Stimulated activated CD8-positive, alpha-beta memory T cell treated with anti-CD3 and anti-CD28 coated beads, Interleukin-7, amount 100 ng/mL, for 1 hour (primary cell): ENCODE results near the gene FOXO1.

Experiments
- DNase-seq, 2 donors: peaks; one replicate each; pipeline ENCODE4 v3.0.0-alpha.2; 2020; ENCODE audit warnings: low read depth in 2 of 2

Gene FOXO1

GRCh38 chr13:40639221-40639681 lies 27.2 kb downstream of the FOXO1 start:
- DNase-seq: no peak

GRCh38 chr13:40637643-40638042 lies 28.8 kb downstream of the FOXO1 start:
- DNase-seq: no peak

DNA sequence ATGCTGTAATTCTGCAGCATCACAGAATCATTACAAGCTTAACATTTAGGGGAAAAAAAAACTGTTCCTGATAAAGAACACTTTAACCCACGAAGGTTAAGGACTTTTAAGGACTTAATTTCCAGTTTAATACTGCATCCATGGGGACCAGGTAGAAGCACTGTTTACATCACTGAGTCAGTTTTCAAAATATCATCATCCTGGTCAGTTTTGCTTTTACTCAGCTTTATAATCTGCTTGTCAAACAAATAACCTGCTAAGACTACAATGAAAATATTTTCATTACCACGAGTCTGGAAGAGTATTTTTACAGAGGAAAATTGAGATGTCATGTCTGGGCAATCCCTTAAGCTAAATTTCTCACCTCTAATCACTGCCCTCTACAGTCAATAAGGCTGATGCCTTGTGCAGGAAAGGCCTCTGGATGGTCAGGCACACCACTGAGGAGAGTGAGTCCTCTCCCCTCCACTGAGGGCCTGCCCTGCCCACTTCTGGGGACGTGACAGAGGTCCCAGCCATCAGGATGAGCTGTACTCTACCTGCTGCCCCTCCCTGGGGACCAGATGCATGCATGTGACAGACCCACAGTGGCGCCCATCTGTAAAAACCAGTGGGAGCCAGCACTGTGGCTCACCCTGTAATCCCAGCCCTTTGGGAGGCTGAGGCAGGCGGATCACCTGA lies 31.0 kb downstream of the FOXO1 start:
- DNase-seq: no peak

- no peak for DNase-seq
These were observed 33.5 kb downstream of the FOXO1 start for GRCh38 chr13:40632915-40633314.

- DNase-seq: no peak
These were observed 34.8 kb downstream of the FOXO1 start for GRCh38 chr13:40631605-40632004.

DNA sequence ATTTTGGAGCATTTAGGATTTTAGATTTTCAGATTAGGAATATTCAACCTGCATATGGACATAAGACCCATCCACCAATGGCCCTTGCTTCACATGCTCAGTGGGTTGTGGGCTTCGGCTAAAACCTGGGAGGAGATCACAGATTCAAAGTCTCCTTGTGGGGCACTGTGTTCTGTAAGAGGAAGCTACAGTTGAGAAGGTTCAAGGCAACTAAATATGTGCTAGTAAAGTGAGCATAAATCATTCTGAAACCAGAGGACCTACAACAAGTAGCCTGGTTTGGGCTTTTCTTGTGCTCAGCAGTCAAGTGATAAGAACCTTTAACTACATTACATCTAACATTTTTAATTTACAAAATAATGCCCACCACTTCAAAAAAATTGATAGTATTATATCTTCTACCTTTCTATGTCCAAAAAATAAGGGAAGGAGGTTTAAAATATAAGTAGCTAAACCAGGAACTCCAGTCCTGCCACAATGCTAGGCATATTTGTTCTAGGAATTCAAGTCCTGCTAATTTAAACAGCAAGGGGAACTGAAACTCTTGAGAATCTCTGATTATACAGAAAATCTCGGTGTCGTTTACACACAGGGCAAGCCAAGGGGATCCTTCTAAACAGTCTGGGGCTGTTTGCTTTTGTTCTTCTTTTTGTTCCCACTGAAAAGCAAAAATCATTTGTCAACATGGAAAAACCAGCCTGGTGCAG lies 36.6 kb downstream of the FOXO1 start:
- DNase-seq: no peak

GRCh38 chr13:40626977-40627376 lies 39.5 kb downstream of the FOXO1 start:
- DNase-seq: no peak

DNA sequence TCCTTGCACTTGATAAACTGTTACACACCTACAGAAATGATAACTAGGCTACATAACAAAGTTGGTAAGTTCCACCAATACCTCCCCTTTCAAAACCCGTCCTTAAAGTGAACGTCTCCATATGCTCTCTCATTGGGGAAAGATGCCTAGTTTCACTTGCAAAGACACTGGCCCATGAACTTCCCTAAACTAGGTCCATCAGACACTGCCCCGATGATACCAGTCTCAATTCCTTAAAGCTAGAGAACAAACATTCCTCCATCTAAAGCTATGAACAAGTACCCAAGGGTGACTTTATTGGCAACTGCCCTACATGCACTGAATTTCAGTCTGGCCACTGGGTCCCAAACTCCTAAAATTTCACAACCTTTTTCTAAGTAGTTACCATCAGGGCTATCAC lies 39.9 kb downstream of the FOXO1 start:
- DNase-seq: no peak

DNA sequence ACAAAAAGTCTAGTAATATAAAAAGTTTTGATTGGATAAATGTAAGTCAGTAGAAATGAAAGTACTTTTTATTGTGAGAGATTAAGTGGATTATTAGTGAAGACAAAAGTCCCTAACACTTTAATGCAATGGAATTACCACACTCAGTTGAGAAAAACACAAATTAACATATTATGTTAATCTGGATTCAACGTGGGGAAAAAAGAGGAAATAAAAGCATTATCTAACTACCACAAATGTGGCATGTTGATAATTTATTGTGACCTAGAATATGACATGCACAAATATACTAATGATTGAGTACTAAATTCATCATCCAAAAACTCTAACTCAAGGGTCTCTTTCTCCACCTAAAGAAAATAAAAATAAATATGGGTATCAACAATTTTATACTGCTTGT lies 41.5 kb downstream of the FOXO1 start:
- DNase-seq: no peak

- no peak for DNase-seq
These were observed 42.1 kb downstream of the FOXO1 start for GRCh38 chr13:40624383-40624782.

DNA sequence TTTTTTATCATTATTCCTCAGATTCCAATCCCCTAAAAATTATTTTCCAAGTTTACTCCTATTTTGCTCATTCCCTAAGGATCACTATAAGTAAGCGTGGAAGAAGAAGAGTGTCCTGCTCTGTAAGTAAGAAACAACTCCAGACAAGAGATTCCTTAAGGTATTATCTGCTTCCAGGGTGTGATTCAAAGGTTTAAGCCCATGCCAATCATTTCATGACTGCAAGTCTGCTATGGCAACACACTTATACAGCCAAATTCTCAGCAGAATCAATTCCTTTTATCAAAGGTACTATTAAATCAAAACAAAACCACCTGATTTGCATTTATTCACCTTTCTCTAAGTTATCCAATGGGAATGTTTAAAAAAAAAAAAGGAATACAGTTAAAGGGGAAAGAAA lies 43.7 kb downstream of the FOXO1 start:
- no peak for DNase-seq

- no peak for DNase-seq
These were observed 44.2 kb downstream of the FOXO1 start for GRCh38 chr13:40622246-40622645.

- DNase-seq: no peak
These were observed 47.0 kb downstream of the FOXO1 start for GRCh38 chr13:40619479-40619814.

GRCh38 chr13:40618581-40619478 lies 47.6 kb downstream of the FOXO1 start:
- no peak for DNase-seq

GRCh38 chr13:40617801-40618356 lies 48.6 kb downstream of the FOXO1 start:
- DNase-seq: no peak

- no peak for DNase-seq
These were observed 50.8 kb downstream of the FOXO1 start for GRCh38 chr13:40615619-40616018.

DNA sequence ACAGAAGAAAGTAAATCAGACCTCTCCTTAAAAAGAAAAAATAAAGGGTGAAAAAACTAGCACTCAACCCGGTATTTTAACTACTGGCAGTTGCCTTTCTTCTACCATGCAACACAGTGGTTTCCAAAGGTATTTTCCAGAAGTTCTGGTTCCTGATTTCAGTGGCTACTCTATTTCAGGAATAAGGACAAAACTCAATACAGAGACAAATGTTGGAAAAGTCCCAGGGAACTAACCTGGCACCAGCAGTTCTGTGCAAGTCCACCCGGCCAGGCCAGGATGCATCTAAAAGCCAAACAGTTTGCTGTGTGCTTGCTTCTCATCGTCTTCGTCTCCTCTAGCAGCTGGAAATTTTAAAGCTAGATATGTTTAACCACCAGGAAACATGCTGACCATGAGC lies 52.5 kb downstream of the FOXO1 start:
- no peak for DNase-seq

- DNase-seq: peak; percentile 17 to 20
These were observed 53.1 kb downstream of the FOXO1 start for GRCh38 chr13:40613192-40613818.

DNA sequence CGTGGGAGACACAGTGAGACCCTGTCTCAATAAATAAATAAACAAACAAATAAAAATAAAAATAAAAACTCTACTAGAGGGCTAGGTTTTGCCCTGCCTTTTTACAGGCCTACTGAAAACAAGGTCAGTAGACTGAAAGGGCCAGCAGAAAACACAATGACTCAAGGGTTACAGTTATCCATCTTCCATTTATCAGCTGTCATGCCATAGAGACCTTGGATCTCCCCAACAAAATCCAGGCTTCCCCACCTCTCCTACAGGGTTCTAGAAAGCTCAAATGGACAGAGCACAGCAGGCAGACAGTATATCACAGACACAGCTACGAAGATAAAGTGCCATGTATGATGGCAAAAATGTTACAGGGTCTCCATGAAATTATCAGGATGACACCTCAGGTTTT lies 54.4 kb downstream of the FOXO1 start:
- DNase-seq: no peak

- DNase-seq: no peak
These were observed 54.8 kb downstream of the FOXO1 start for GRCh38 chr13:40611635-40612034.

- no peak for DNase-seq
These were observed 55.4 kb downstream of the FOXO1 start for GRCh38 chr13:40611004-40611403.
